Liver (tissue), 9 donors: ENCODE data around the gene ZMYND19. TPM values are rescaled to one million over a fixed set of nuclear protein-coding genes. Genes with fewer than 3 reads are reported as not detected.

Experiments
- DNase-seq: peaks from one replicate; pipeline ENCODE4 v3.0.0-alpha.2; 2017; ENCODE audit warnings: low spot score
- H3K27ac ChIP-seq, 2 donors: one replicate each; pipeline ENCODE4 v1.7.0; 2013; ENCODE audit warnings: inconsistent platforms in 2 of 2, low read length in 2 of 2, control low read depth in 1 of 2, low read depth in 1 of 2, mild to moderate bottlenecking in 1 of 2
- H3K27me3 ChIP-seq, 4 donors: one replicate each; pipeline versions ENCODE4 v1.6.1 to v1.7.0; 2013; ENCODE audit warnings: low read length in 3 of 4, inconsistent platforms in 1 of 4, mild to moderate bottlenecking in 1 of 4, moderate library complexity in 1 of 4; ENCODE audit not compliant: control insufficient read depth in 4 of 4, insufficient read depth in 4 of 4
- H3K36me3 ChIP-seq, 4 donors: one replicate each; pipeline versions ENCODE4 v1.6.1 to v1.7.0; 2013; ENCODE audit warnings: low read length in 3 of 4, mild to moderate bottlenecking in 3 of 4, low read depth in 1 of 4, moderate library complexity in 1 of 4; ENCODE audit not compliant: control insufficient read depth in 4 of 4, insufficient read depth in 3 of 4
- H3K4me1 ChIP-seq, 4 donors: one replicate each; pipeline versions ENCODE4 v1.6.1 to v1.7.0; 2013; ENCODE audit warnings: low read length in 3 of 4, mild to moderate bottlenecking in 3 of 4, moderate library complexity in 1 of 4; ENCODE audit not compliant: control insufficient read depth in 4 of 4, insufficient read depth in 4 of 4
- H3K4me3 ChIP-seq, 3 donors: one replicate each; pipeline versions ENCODE4 v1.6.1 to v1.7.0; 2013; ENCODE audit warnings: low read length in 3 of 3, control low read depth in 1 of 3, low read depth in 1 of 3, mild to moderate bottlenecking in 1 of 3
- H3K9ac ChIP-seq, 2 donors: one replicate each; pipeline ENCODE4 v1.7.0; 2013; ENCODE audit warnings: low read length in 2 of 2, mild to moderate bottlenecking in 2 of 2, moderate library complexity in 2 of 2, control low read depth in 1 of 2, low read depth in 1 of 2
- H3K9me3 ChIP-seq, 4 donors: one replicate each; pipeline versions ENCODE4 v1.6.1 to v1.7.0; 2013; ENCODE audit warnings: low read length in 3 of 4; ENCODE audit not compliant: control insufficient read depth in 4 of 4
- EGR1 ChIP-seq, 2 donors: IDR thresholded peaks; 2 replicates each; pipeline ENCODE4 v1.6.1; 2016 to 2018; ENCODE audit warnings: antibody characterized with exemption in 2 of 2, low read depth in 2 of 2
- HNF4A ChIP-seq, 2 donors: conservative IDR thresholded peaks; 2 replicates each; pipeline ENCODE4 v1.6.1; 2016; ENCODE audit warnings: antibody characterized with exemption in 2 of 2, mild to moderate bottlenecking in 2 of 2
- MAX ChIP-seq: IDR thresholded peaks from 2 replicates; pipeline ENCODE4 v1.6.1; 2016; ENCODE audit warnings: antibody characterized with exemption
- RAD21 ChIP-seq, 2 donors: IDR thresholded peaks; 2 replicates each; pipeline ENCODE4 v1.6.1; 2016; ENCODE audit warnings: antibody characterized with exemption in 2 of 2, mild to moderate bottlenecking in 2 of 2
- REST ChIP-seq: IDR thresholded peaks from 2 replicates; pipeline ENCODE4 v1.6.1; 2016; ENCODE audit warnings: antibody characterized with exemption, mild to moderate bottlenecking
- YY1 ChIP-seq: IDR thresholded peaks from 2 replicates; pipeline ENCODE4 v1.6.1; 2016; ENCODE audit warnings: antibody characterized with exemption, mild to moderate bottlenecking
- WGBS: extraction: QIAGEN DNeasy Blood & Tissue Kit; methylation state at CpG from one replicate; pipeline ENCODE4 v1.1.7; 2013; 5-methylcytosine and 5-hydroxymethylcytosine counted together
- polyA plus RNA-seq, 2 donors: library from polyadenylated mRNA; stranded (reverse) in 1 of 2; unstranded in 1 of 2; fragments of 200-250 nt in 1 of 2; fragments of >200 nt in 1 of 2; fragmentation: Nextera tagmentation in 1 of 2; extraction: Ambion mirVana in 1 of 2; gene quantifications; one replicate each; pipeline versions ENCODE4 v1.2.1 to v1.2.3, GENCODE V29; 2013 to 2015
- total RNA-seq, 2 donors: library from RNA; depleted of rRNA; stranded (reverse); fragments of >200 nt; gene quantifications; one replicate each; pipeline ENCODE4 v1.2.3, GENCODE V29; 2014
- TF ChIP-seq, protein P1 (sequence below): IDR thresholded peaks from 2 replicates; pipeline ENCODE4 v1.6.1; 2016; ENCODE audit warnings: antibody characterized with exemption
- donor health status: healthy.
- donor health status: healthy.
- donor health status: healthy.
- donor health status: healthy.
- donor health status: healthy.

ZMYND19 gene
- total and polyA plus RNA-seq, 4 donors, result 2.4 to 7.1 (median 7.0) TPM

- no peak for DNase-seq
- H3K4me3 ChIP-seq, result peak overlapping the region; percentile 74 to 95 (median 91)
- TF ChIP-seq RAD21 (IDR thresholded peaks at IDR 0.05) (no peak), EGR1 (IDR thresholded peaks at IDR 0.05; ENCODE audit: low read depth in 2 of 2) (no peak)
- TF ChIP-seq, protein P1, sequence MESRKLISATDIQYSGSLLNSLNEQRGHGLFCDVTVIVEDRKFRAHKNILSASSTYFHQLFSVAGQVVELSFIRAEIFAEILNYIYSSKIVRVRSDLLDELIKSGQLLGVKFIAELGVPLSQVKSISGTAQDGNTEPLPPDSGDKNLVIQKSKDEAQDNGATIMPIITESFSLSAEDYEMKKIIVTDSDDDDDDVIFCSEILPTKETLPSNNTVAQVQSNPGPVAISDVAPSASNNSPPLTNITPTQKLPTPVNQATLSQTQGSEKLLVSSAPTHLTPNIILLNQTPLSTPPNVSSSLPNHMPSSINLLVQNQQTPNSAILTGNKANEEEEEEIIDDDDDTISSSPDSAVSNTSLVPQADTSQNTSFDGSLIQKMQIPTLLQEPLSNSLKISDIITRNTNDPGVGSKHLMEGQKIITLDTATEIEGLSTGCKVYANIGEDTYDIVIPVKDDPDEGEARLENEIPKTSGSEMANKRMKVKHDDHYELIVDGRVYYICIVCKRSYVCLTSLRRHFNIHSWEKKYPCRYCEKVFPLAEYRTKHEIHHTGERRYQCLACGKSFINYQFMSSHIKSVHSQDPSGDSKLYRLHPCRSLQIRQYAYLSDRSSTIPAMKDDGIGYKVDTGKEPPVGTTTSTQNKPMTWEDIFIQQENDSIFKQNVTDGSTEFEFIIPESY, result no peak
- peak overlapping the region; percentile 30 to 36 for H3K9ac ChIP-seq
- H3K27me3 ChIP-seq, result no peaks in the 10 kb centered on the region
- 69% methylated on average over 4 of the region's 4 CpGs for WGBS
- H3K9me3 ChIP-seq, result no peaks in the 10 kb centered on the region
- peaks cover 10 to 44% (median 34%) of the 10 kb centered on the region in 4 donors for H3K4me1 ChIP-seq
- H3K36me3 ChIP-seq, result peaks cover 0 to 9% (median 5%) of the 10 kb centered on the region in 4 donors
- H3K27ac ChIP-seq, result peak overlapping the region in 1 of 2 donors; percentile 79
Measured at GRCh38 chr9:137620048-137620405, 29.7 kb upstream of the ZMYND19 start.

GRCh38 chr9:137619240-137620047 lies 29.1 kb upstream of the ZMYND19 start:
- H3K4me1 ChIP-seq, result peaks cover 10 to 46% (median 37%) of the 10 kb centered on the region in 4 donors
- H3K36me3 ChIP-seq, result peaks cover 0 to 9% (median 5%) of the 10 kb centered on the region in 4 donors
- peak overlapping the region; percentile 74 to 95 (median 91) for H3K4me3 ChIP-seq
- H3K9me3 ChIP-seq, result no peaks in the 10 kb centered on the region
- TF ChIP-seq YY1 (peak; percentile 44), HNF4A (conservative IDR thresholded peaks at IDR 0.05) (no peak), REST (no peak), MAX (no peak), EGR1 (IDR thresholded peaks at IDR 0.05; ENCODE audit: low read depth in 2 of 2) (no peak)
- peak overlapping the region; percentile 75 to 79 for H3K27ac ChIP-seq
- under 1% methylated on average over 58 of the region's 58 CpGs for WGBS
- no peak for DNase-seq
- no peaks in the 10 kb centered on the region for H3K27me3 ChIP-seq
- H3K9ac ChIP-seq, result peak overlapping the region; percentile 30 to 36
